Neural cell (in vitro differentiated cells): ENCODE data around the gene STK36. TPM values are rescaled to one million over a fixed set of nuclear protein-coding genes. Genes with fewer than 3 reads are reported as not detected.

ENCODE experiments used
- H2AFZ ChIP-seq: fragments of 200-600, 300-800 bp; sonication (generic), shearing (Covaris generic); 2 replicates; pipeline ENCODE4 v1.6.0; 2014; ENCODE audit warnings: low read depth, mild to moderate bottlenecking, antibody characterized with exemption, low read length, moderate library complexity
- H3F3A ChIP-seq: fragments of 200-600 bp; shearing (Covaris generic); 2 replicates; pipeline ENCODE4 v1.6.1; 2016; ENCODE audit warnings: mild to moderate bottlenecking, moderate library complexity, mixed read lengths, antibody characterized with exemption, low read length; ENCODE audit not compliant: insufficient read depth, poor library complexity, severe bottlenecking
- H3K27ac ChIP-seq: fragments of 200-600, 300-800 bp; sonication (generic), shearing (Covaris generic); 2 replicates; pipeline ENCODE4 v1.5.1; 2014; ENCODE audit warnings: mild to moderate bottlenecking, low read length, moderate library complexity
- H3K27me3 ChIP-seq: fragments of 300-800, 200-600 bp; sonication (generic), shearing (Covaris generic); 2 replicates; pipeline ENCODE4 v1.6.0; 2014; ENCODE audit warnings: mild to moderate bottlenecking, low read depth, low read length, moderate library complexity; ENCODE audit not compliant: insufficient read depth
- H3K36me3 ChIP-seq: fragments of 300-800, 200-600 bp; sonication (generic), shearing (Covaris generic); 2 replicates; pipeline ENCODE4 v1.5.1; 2014; ENCODE audit warnings: mild to moderate bottlenecking, antibody characterized with exemption, low read length, moderate library complexity; ENCODE audit not compliant: insufficient read depth
- H3K4me2 ChIP-seq: fragments of 300-800, 200-600 bp; sonication (generic), shearing (Covaris generic); 2 replicates; pipeline ENCODE4 v1.6.0; 2014; ENCODE audit warnings: mild to moderate bottlenecking, low read length
- H3K4me3 ChIP-seq: fragments of 300-800, 200-600 bp; sonication (generic), shearing (Covaris generic); 2 replicates; pipeline ENCODE4 v1.5.1; 2014; ENCODE audit warnings: mild to moderate bottlenecking, low read length, moderate library complexity
- H3K79me2 ChIP-seq: fragments of 200-600 bp; shearing (Covaris generic); replicated peaks from 2 replicates; pipeline ENCODE4 v1.6.0; 2014; ENCODE audit warnings: mild to moderate bottlenecking, low read length, moderate library complexity; ENCODE audit not compliant: insufficient read depth
- H3K9ac ChIP-seq: fragments of 300-800, 200-600 bp; sonication (generic), shearing (Covaris generic); 2 replicates; pipeline ENCODE4 v1.6.1; 2016; ENCODE audit warnings: mild to moderate bottlenecking, low read length, mixed read lengths
- H3K9me2 ChIP-seq: fragments of 200-600 bp; shearing (Covaris generic); 2 replicates; pipeline ENCODE4 v1.6.1; 2016; ENCODE audit warnings: mild to moderate bottlenecking, low read length, mixed read lengths; ENCODE audit not compliant: insufficient read depth
- H3K9me3 ChIP-seq: fragments of 200-600, 300-800 bp; sonication (generic), shearing (Covaris generic); 2 replicates; pipeline ENCODE4 v1.6.1; 2016; ENCODE audit warnings: mild to moderate bottlenecking, mixed run types, low read length, moderate library complexity, mixed read lengths
- H4K20me1 ChIP-seq: fragments of 200-600 bp; shearing (Covaris generic); 2 replicates; pipeline ENCODE4 v1.6.1; 2016; ENCODE audit warnings: mild to moderate bottlenecking, mixed run types; ENCODE audit not compliant: insufficient read depth
- EP300 ChIP-seq: fragments of 450-650 bp; conservative IDR thresholded peaks from 2 replicates; pipeline ENCODE4 v1.6.1; 2014; ENCODE audit warnings: antibody characterized with exemption, mild to moderate bottlenecking, moderate library complexity; ENCODE audit not compliant: poor library complexity, severe bottlenecking
- EZH2 ChIP-seq: fragments of 200-600, 300-800 bp; shearing (Covaris generic), sonication (generic); IDR thresholded peaks from 2 replicates; pipeline ENCODE4 v1.6.1; 2014; ENCODE audit warnings: antibody characterized with exemption, low read length, borderline replicate concordance, mild to moderate bottlenecking; ENCODE audit not compliant: insufficient read depth, poor library complexity, severe bottlenecking
- MXI1 ChIP-seq: fragments of 450-650 bp; conservative IDR thresholded peaks from 2 replicates; pipeline ENCODE4 v1.6.1; 2014; ENCODE audit warnings: antibody characterized with exemption, mild to moderate bottlenecking; ENCODE audit not compliant: poor library complexity, severe bottlenecking
- POLR2AphosphoS5 ChIP-seq: IDR thresholded peaks from 2 replicates; pipeline ENCODE4 v1.6.1; 2012
- RAD21 ChIP-seq: fragments of 450-650 bp; conservative IDR thresholded peaks from 2 replicates; pipeline ENCODE4 v1.6.1; 2014; ENCODE audit warnings: antibody characterized with exemption, mild to moderate bottlenecking, moderate library complexity
- REST ChIP-seq: IDR thresholded peaks from 2 replicates; pipeline ENCODE4 v1.6.1; 2012; ENCODE audit warnings: borderline replicate concordance
- SMC3 ChIP-seq: fragments of 450-650 bp; conservative IDR thresholded peaks from 2 replicates; pipeline ENCODE4 v1.6.1; 2014; ENCODE audit warnings: antibody characterized with exemption, mild to moderate bottlenecking, moderate library complexity; ENCODE audit not compliant: poor library complexity
- TAF1 ChIP-seq: IDR thresholded peaks from 2 replicates; pipeline ENCODE4 v1.6.1; 2012; ENCODE audit warnings: low read depth
- polyA plus RNA-seq: library from polyadenylated mRNA; depleted of rRNA; stranded (reverse); fragments of >200 nt; gene quantifications from 2 replicates; pipeline ENCODE4 v1.2.3, GENCODE V29; 2014
- TF ChIP-seq, protein P1 (sequence below): fragments of 450-650 bp; IDR thresholded peaks from 2 replicates; pipeline ENCODE4 v1.5.1; 2014; ENCODE audit warnings: antibody characterized with exemption, mild to moderate bottlenecking, moderate library complexity; ENCODE audit not compliant: poor library complexity, severe bottlenecking

STK36 gene
- polyA plus RNA-seq, 1 donor from 2014 or later, result 69.7 TPM

DNA sequence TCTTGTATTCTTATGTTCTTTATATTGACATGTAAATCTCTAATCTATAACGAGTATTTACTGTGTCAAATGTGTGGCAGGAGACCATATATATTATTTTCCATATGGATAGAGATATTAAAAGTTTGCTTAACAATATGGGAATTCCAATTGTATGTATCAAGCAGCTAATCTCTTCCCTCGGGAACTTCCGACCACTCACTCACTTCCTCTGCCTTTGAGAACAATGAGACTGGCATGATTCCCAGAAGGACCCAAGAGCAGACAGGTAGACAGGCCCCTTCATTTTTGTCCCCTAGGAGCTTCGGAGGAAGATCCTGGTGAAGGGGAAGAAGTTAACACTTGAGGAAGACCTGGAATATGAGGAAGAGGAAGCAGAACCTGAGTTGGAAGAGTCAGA, 40.0 kb upstream of the STK36 start:
- Histone ChIP-seq H3K9ac (no peak overlapping the region), H3K9me3 (no peaks in the 10 kb centered on the region), H3K27me3 (no peaks in the 10 kb centered on the region), H3K36me3 (no peaks in the 10 kb centered on the region), H3K4me3 (no peak overlapping the region), H3F3A (no peaks in the 10 kb centered on the region), H3K4me2 (no peak overlapping the region), H2AFZ (no peak overlapping the region), H3K79me2 (no peaks in the 10 kb centered on the region), H3K9me2 (no peaks in the 10 kb centered on the region), H4K20me1 (no peaks in the 10 kb centered on the region), H3K27ac (no peak overlapping the region)
- TF ChIP-seq EZH2 (no peak), REST (no peak), POLR2AphosphoS5 (no peak), SMC3 (no peak), TAF1 (no peak), RAD21 (no peak), MXI1 (no peak), EP300 (no peak)
- TF ChIP-seq, protein P1, sequence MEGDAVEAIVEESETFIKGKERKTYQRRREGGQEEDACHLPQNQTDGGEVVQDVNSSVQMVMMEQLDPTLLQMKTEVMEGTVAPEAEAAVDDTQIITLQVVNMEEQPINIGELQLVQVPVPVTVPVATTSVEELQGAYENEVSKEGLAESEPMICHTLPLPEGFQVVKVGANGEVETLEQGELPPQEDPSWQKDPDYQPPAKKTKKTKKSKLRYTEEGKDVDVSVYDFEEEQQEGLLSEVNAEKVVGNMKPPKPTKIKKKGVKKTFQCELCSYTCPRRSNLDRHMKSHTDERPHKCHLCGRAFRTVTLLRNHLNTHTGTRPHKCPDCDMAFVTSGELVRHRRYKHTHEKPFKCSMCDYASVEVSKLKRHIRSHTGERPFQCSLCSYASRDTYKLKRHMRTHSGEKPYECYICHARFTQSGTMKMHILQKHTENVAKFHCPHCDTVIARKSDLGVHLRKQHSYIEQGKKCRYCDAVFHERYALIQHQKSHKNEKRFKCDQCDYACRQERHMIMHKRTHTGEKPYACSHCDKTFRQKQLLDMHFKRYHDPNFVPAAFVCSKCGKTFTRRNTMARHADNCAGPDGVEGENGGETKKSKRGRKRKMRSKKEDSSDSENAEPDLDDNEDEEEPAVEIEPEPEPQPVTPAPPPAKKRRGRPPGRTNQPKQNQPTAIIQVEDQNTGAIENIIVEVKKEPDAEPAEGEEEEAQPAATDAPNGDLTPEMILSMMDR, result no peak

DNA sequence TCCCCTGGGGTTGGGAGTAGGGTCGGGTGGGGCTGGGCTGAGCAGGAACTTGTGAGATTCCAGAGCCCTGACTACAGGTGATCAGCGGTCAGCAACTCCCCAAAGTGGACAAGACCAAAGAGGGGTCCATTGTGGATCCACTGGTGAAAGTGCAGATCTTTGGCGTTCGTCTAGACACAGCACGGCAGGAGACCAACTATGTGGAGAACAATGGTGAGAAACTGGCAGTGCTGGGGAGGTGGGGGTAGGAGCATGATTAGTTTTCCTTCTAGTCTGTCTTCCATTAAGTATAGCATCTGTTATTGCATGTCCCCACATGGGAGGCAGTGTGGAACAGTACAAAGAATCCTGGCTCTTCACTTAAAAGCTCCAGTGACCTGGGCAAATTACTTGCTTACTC, 36.2 kb upstream of the STK36 start:
- Histone ChIP-seq H2AFZ (no peak overlapping the region), H3F3A (no peaks in the 10 kb centered on the region), H3K4me2 (no peak overlapping the region), H3K9me2 (no peaks in the 10 kb centered on the region), H3K27me3 (no peaks in the 10 kb centered on the region), H3K9me3 (no peaks in the 10 kb centered on the region), H3K79me2 (no peaks in the 10 kb centered on the region), H3K27ac (no peak overlapping the region), H3K36me3 (peaks cover 5% of the 10 kb centered on the region), H3K9ac (no peak overlapping the region), H4K20me1 (no peaks in the 10 kb centered on the region), H3K4me3 (no peak overlapping the region)
- TF ChIP-seq TAF1, result no peak
- TF ChIP-seq REST, result no peak
- TF ChIP-seq EP300, result no peak
